HG03457 (cell line): ENCODE results near the gene PALB2.
"Not testable (repeated sequence)": the region's sequence is repeated elsewhere in the genome, so short reads cannot be mapped to it uniquely, and the experiment has no call there.

Source experiments
- ATAC-seq: cut with Tn5 transposase; IDR thresholded peaks from one replicate; pipeline ENCODE4 v1.9.1; 2021; ENCODE audit warnings: moderate number of reproducible peaks; ENCODE audit not compliant: unreplicated experiment

The PALB2 gene

GRCh38 chr16:23650674-23651416, 9.7 kb upstream of the PALB2 start:
- ATAC-seq, result no peak

- ATAC-seq, result no peak
Observed at GRCh38 chr16:23642246-23642774, 1.2 kb upstream of the PALB2 start.

GRCh38 chr16:23640615-23640930, 537 bp downstream of the PALB2 start:
- ATAC-seq, result no peak

- ATAC-seq, result no peak
Observed at GRCh38 chr16:23635958-23636357, 5.2 kb downstream of the PALB2 start.

- no peak for ATAC-seq
Observed at GRCh38 chr16:23634461-23635036, 6.6 kb downstream of the PALB2 start.

- ATAC-seq, result not testable (repeated sequence)
Observed at GRCh38 chr16:23631874-23632273, 9.2 kb downstream of the PALB2 start.

GRCh38 chr16:23629516-23629915, 11.6 kb downstream of the PALB2 start:
- ATAC-seq, result no peak

GRCh38 chr16:23624092-23624491, 17.0 kb downstream of the PALB2 start:
- ATAC-seq, result no peak

GRCh38 chr16:23615805-23616204, 25.3 kb downstream of the PALB2 start:
- no peak for ATAC-seq

GRCh38 chr16:23611936-23612335, 29.2 kb downstream of the PALB2 start:
- ATAC-seq, result no peak

GRCh38 chr16:23610905-23611304, 30.2 kb downstream of the PALB2 start:
- not testable (repeated sequence) for ATAC-seq

GRCh38 chr16:23609929-23610328, 31.2 kb downstream of the PALB2 start:
- no peak for ATAC-seq

GRCh38 chr16:23608194-23608593, 32.9 kb downstream of the PALB2 start:
- no peak for ATAC-seq

GRCh38 chr16:23607726-23608125, 33.4 kb downstream of the PALB2 start:
- ATAC-seq, result no peak

- ATAC-seq, result no peak
Observed at GRCh38 chr16:23597003-23597756, 43.9 kb downstream of the PALB2 start.

GRCh38 chr16:23595951-23596720, 45.0 kb downstream of the PALB2 start, which contains the start of gene NDUFAB1:
Gene NDUFAB1 (minus strand): TSS chr16:23596316. CDS start chr16:23596290, 26 bp downstream.
- peak; percentile 78 for ATAC-seq

- ATAC-seq, result no peak
Observed at GRCh38 chr16:23595246-23595950, 45.7 kb downstream of the PALB2 start.

- no peak for ATAC-seq
Observed at GRCh38 chr16:23594186-23594585, 46.9 kb downstream of the PALB2 start.

GRCh38 chr16:23590181-23590580, 50.9 kb downstream of the PALB2 start:
- no peak for ATAC-seq

- no peak for ATAC-seq
Observed at GRCh38 chr16:23587726-23588125, 53.4 kb downstream of the PALB2 start.
